Measurements from ENCODE around the gene ANGPT4.

- TF ChIP-seq CTCF (IDR thresholded peaks at IDR 0.05) (no peak), POLR2AphosphoS5 (IDR thresholded peaks at IDR 0.05) (no peak), POLR2A (IDR thresholded peaks at IDR 0.05) (no peak)
Measured at GRCh38 chr20:963795-964194, 47.7 kb upstream of the ANGPT4 start.

All from transverse colon (tissue), 4 donors.